Colonic mucosa (tissue), 4 donors: ENCODE results near the gene DNLZ. TPM values are rescaled to one million over a fixed set of nuclear protein-coding genes. Genes with fewer than 3 reads are reported as not detected.

Source experiments
- DNase-seq: peaks from one replicate; pipeline ENCODE4 v3.0.0-alpha.2; 2020
- H3K27ac ChIP-seq: fragments of 200-600 bp; one replicate; pipeline ENCODE4 v1.8.0; 2021
- H3K27me3 ChIP-seq: fragments of 200-600 bp; one replicate; pipeline ENCODE4 v1.8.0; 2021
- H3K36me3 ChIP-seq: fragments of 200-600 bp; one replicate; pipeline ENCODE4 v1.8.0; 2021
- H3K4me1 ChIP-seq: fragments of 200-600 bp; one replicate; pipeline ENCODE4 v1.8.0; 2021; ENCODE audit warnings: mild to moderate bottlenecking
- H3K4me3 ChIP-seq: fragments of 200-600 bp; one replicate; pipeline ENCODE4 v1.8.0; 2021
- H3K9ac ChIP-seq, 2 donors: one replicate each; pipeline ENCODE4 v1.7.0; 2013; ENCODE audit warnings: control low read depth in 2 of 2, low read depth in 2 of 2, low read length in 2 of 2
- H3K9me3 ChIP-seq: fragments of 200-600 bp; one replicate; pipeline ENCODE4 v1.8.0; 2021
- CTCF ChIP-seq: fragments of 200-600 bp; IDR thresholded peaks from one replicate; pipeline ENCODE4 v1.8.0; 2022; ENCODE audit warnings: antibody characterized with exemption, mild to moderate bottlenecking
- intact Hi-C: fragments of 100-400 bp; cut with DNase I; formaldehyde crosslinking; loops from one replicate; pipeline ENCODE4 v1.14.1; 2022
- total RNA-seq, 2 donors: library from RNA; stranded (reverse); fragmentation: NEBNext Ultra II Directional in 1 of 2; extraction: Animal tissue kit (Norgen Biotek cat#: 25700) in 1 of 2; gene quantifications; one replicate each; pipeline ENCODE4 v1.2.1, GENCODE V29; 2021
- donor health status: healthy.
- donor health status: DM: no; HTN: no; CAD: no.
- donor health status: DM: no; HTN: no; CAD: no.

Gene DNLZ
- total RNA-seq, 2 donors from 2014 or later = 10.0 to 10.8 TPM

- Histone ChIP-seq H3K4me3 (no peak overlapping the region), H3K27ac (no peak overlapping the region), H3K36me3 (no peaks in the 10 kb centered on the region), H3K9ac (no peak overlapping the region), H3K9me3 (no peaks in the 10 kb centered on the region), H3K4me1 (no peaks in the 10 kb centered on the region), H3K27me3 (no peaks in the 10 kb centered on the region)
- DNase-seq = no peak
- TF ChIP-seq CTCF = no peak
- intact Hi-C loops = loop anchor here (10.0 kb wide), 1 partner anchor 300 kb away; no protein-coding TSS in a partner anchor
These were observed 29.0 kb downstream of the DNLZ start for GRCh38 chr9:136334541-136334940.

GRCh38 chr9:136333486-136333885 is 30.1 kb downstream of the DNLZ start:
- no peaks in the 10 kb centered on the region for H3K9me3 ChIP-seq
- no peak for TF ChIP-seq CTCF
- no peaks in the 10 kb centered on the region for H3K36me3 ChIP-seq
- no peak overlapping the region for H3K27ac ChIP-seq
- H3K4me1 ChIP-seq = no peaks in the 10 kb centered on the region
- H3K9ac ChIP-seq = no peak overlapping the region
- intact Hi-C loops = loop anchor here (10.0 kb wide), 1 partner anchor 301 kb away; no protein-coding TSS in a partner anchor
- H3K27me3 ChIP-seq = no peaks in the 10 kb centered on the region
- DNase-seq = no peak
- H3K4me3 ChIP-seq = no peak overlapping the region

GRCh38 chr9:136333045-136333444 is 30.5 kb downstream of the DNLZ start:
- Histone ChIP-seq H3K27ac (no peak overlapping the region), H3K4me3 (no peak overlapping the region), H3K4me1 (no peaks in the 10 kb centered on the region), H3K27me3 (peaks cover 1% of the 10 kb centered on the region), H3K36me3 (no peaks in the 10 kb centered on the region), H3K9ac (no peak overlapping the region), H3K9me3 (no peaks in the 10 kb centered on the region)
- no peak for DNase-seq
- TF ChIP-seq CTCF = no peak
- intact Hi-C loops = loop anchor here (10.0 kb wide), 1 partner anchor 302 kb away; no protein-coding TSS in a partner anchor

DNA sequence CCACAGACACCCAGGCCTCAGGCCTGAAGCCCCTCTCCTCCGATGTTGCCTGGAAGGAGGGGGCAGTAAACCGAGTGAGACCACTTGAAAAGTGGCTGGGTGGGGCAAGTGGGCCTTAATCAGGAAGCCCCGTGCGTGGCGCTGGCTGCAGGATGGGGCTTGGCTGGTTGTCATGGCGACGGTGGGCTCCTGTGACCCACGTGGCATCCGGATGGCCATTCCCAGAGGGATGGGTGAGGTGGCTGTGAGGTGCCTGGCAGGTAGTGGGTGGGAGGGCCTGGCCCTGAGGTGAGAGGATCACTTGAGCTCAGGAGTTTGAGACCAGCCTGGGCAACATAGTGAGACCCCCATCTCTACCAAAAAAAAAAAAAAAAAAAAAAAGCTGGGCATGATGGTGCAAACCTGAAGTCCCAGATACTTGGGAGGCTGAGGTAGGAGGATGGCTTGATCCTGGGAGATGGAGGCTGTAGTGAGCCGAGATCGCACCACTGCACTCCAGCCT is 31.0 kb downstream of the DNLZ start:
- H3K9ac ChIP-seq = no peak overlapping the region
- no peak for TF ChIP-seq CTCF
- no peak for DNase-seq
- H3K4me1 ChIP-seq = no peaks in the 10 kb centered on the region
- H3K4me3 ChIP-seq = no peak overlapping the region
- intact Hi-C loops = loop anchor here (10.0 kb wide), 1 partner anchor 302 kb away; no protein-coding TSS in a partner anchor
- H3K27ac ChIP-seq = no peak overlapping the region
- H3K27me3 ChIP-seq = peaks cover 5% of the 10 kb centered on the region
- no peaks in the 10 kb centered on the region for H3K36me3 ChIP-seq
- H3K9me3 ChIP-seq = no peaks in the 10 kb centered on the region

GRCh38 chr9:136331556-136332481 is 31.7 kb downstream of the DNLZ start:
- peaks cover 5% of the 10 kb centered on the region for H3K27me3 ChIP-seq
- H3K27ac ChIP-seq = no peak overlapping the region

More at GRCh38 chr9:136331556-136332481, 31.7 kb downstream of the DNLZ start:
- no peaks in the 10 kb centered on the region for H3K9me3 ChIP-seq
- H3K9ac ChIP-seq = no peak overlapping the region
- H3K4me3 ChIP-seq = no peak overlapping the region
- no peak for TF ChIP-seq CTCF
- H3K4me1 ChIP-seq = no peaks in the 10 kb centered on the region
- intact Hi-C loops = loop anchor here (10.0 kb wide), 1 partner anchor 303 kb away; no protein-coding TSS in a partner anchor
- no peak for DNase-seq
- H3K36me3 ChIP-seq = no peaks in the 10 kb centered on the region
